NCI-H1417 treated with DMSO at 0.1 percent for 48 hours (cell line): ENCODE measurements around the gene LPAR1.

ENCODE experiments used
- DNase-seq: peaks from one replicate; lab custom pipeline; 2025; lab: John Stamatoyannopoulos, UW

LPAR1 gene

DNA sequence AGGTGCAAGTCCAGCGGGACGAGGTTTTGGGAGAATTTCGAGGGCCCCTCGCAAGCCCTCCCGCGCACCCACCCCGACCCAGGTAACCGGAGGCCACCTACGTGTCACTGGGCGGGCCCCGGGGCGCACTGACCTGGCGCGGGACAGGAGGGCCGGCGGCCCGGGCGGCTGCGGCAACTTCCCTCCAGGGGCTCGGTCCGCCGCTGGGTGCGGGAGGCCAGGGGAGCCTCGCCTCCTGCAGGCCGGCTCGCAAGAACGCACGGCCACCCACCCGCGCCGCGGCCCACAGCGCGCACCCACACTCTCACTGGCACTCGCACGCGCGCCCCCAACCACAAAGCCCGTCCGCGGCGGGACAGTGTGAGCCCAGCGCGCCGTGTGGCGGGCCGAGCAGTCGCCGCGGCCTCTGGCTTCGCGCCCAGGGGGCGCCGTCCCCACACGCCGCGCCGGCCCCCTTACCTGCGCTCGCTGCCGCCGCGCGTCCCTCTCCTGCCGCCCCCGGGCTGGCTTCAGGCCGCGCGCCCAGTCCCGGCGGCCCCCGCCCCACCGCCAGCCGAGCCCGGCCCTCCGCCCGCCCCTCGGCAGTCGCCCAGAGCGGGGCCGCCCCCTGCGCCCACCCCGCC, 451 bp downstream of the LPAR1 start:
- no peak for DNase-seq

DNA sequence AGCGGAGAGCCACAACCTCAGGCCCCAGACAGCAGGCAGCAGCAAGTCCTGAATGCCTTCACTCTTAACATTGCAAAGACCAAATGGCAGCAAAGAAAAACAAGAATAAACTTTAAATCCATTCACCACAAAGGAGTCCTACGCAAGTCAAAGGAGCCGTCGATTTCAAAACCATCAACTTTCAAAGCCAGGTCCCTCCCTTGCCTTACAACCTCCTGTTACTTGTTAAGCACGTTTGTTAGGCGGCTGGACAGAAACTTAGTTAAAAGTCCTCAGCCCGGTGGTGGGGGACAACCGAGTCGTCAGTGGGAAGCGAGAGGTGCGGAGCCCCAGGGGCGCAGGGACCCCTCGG, 938 bp downstream of the LPAR1 start:
- DNase-seq: no peak

DNA sequence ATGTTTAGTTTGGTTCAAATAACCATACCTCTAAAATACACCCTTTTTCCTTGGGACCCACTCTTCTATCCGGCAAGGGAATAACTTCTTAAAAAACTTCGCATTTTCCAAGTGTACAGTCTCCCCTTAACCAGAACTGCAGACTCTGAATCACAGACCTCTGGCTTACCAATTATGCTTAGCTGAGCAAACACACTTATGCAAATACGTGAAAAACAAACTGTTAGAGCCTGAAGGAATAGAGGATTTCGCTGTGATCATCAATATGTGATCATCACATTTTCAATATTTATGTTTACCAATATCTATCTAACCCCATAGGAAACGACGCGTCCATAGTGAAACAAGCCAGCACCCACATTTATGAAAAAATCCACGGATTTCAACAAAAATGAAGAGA, 1.3 kb downstream of the LPAR1 start:
- DNase-seq: no peak

DNA sequence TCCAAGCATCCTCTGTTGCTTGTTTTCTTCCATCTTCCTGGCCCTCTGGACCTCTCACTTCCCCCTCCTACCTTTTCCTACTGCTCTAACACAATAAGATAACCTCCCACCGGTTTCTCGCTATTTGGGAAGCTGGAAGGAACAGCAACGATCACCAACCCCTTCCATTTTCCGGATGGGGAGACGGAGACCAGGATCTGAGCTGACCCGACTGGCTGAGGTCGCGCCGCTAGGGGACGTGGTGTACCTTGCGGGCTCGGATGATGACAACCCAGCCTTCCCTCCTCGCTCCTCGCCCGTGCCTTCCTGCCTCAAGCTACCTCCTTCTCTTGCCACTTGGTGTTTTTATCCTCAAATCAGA, 1.9 kb downstream of the LPAR1 start:
- no peak for DNase-seq

DNA sequence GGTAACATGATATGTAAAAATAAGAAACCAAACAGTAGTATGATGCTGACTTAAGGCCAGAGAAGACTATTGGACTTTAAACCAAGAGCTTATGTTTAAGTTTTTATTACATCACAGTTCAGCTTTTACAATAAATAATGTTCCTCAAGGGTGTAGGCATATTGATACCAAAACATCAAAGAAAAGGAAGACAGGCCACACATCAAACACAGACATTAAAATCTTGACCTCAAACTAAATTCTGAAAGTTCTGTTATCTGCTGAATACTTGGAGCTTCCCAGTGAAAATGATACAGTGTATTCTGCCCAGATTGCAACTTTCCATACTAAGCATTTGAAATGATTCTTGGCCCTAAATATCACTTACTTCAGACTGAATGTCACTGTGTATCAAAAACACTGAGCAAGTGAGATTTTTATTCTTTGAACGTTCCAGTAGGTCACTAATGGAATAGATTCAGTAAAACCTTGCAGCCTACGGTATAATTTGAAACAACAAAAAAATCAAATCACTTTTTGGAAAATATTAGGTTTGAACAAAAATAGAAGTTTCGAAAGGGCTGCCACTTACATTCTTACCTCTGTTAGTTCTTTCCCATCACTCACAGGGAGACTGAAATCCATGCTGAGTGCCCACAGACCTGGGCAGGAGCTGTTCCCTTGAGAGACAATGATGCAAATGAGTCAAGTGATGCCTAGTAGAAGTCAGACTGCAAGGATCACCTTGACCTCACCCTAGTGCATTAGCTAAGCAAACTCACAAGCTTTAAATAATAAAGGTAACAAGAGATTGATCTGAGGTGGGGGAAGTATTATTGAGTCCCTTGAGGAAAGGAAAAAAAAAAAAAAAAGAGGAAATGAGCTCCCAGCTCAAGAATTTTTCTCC, 2.5 kb downstream of the LPAR1 start:
- no peak for DNase-seq

DNA sequence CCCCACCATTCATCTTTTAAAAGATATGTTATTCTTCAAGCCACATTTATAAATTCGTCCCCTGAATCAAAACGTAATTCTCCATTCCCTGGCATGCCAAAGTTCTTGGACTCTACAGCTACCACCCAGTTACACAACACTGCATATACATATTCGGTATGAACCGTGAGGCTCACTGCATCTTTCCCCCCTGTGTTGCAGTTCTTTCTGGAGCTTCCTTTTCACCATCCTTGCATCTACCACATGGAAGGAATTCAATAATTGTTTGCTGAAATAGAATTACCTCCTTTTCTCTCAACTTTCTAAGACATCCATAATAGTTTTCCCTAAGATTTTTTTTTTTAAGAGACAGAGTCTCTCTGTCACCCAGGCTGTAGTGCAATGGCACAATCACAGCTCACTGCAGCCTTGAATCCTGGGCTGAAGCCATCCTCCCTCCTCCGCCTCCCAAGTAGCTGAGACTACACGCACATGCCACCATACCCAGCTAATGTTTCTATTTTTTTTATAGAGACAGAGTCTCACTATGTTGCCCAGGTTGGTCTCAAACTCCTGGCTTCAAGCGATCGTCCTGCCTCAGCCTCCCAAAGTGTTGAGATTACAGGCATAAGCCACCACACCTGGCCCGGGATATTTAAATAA, 3.3 kb downstream of the LPAR1 start:
- no peak for DNase-seq

DNA sequence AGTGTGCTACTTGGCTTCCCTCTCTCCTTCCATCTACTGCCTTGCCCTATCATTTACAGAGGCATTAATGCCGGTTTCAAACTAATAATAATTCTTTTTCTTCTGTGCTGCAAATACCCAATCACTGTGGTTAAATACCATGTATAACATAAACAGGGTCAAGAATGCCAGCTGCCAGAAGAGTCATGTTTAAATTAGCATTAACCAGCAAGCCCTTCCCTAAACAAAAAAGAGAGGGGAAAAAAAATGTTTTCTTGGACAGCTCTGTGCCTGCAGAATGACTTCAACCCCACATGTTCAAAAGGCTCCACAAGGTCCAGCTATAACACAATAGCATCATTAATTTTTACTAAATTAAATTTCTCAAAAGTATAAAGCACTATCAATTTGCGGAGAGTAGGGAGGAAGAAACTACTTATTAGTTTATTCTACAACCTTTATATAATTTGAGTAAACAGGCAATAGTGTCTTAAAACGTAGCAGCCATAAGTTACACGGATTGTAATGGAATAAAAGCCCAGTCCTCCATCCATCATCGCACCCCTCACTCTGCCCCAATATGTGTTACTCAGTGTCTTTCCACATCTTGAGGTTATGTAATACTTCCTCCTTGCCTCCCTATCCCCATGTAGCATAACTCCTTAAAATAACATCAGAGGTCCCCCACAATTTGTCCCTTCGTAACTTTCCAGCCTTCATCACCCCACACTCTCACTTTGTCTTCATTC, 3.9 kb downstream of the LPAR1 start:
- no peak for DNase-seq

DNA sequence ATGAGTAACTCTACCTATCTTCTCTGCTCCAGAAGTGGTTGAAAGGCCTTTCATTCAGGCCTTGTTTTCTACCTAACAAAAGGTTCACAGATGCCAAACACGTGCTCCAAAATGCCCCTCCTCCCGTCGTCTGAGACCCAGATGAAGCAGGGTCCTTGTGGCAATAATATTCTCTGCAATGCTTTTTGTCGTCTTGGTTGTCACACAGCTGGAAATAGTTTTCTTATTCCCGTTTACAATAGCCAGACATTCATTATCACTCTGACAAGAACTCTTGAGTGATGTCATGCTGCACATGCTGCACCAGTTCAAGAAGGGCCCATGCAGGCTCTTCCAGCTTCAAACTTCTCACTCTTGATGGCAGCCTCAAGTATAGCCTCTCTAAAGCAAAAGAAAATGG, 7.8 kb downstream of the LPAR1 start:
- no peak for DNase-seq

DNA sequence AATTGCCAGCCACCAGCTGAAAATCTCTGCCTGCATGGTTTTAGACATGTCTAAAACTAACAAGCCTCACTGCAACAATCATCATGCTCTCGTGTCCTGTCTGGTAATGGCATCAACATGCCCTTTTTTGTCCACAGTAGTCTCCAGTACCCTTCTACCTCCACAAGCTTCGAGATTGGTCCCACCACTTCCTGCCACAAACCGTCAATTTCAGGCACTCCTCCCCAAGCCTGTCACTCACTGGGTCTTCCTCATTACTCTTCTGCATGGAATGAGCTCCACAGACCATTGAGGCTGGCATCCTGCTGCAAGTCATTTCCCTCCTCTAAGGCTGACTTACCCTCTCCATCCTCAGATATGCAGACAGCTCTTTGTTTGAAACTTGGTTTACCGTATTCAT, 9.0 kb downstream of the LPAR1 start:
- no peak for DNase-seq

DNA sequence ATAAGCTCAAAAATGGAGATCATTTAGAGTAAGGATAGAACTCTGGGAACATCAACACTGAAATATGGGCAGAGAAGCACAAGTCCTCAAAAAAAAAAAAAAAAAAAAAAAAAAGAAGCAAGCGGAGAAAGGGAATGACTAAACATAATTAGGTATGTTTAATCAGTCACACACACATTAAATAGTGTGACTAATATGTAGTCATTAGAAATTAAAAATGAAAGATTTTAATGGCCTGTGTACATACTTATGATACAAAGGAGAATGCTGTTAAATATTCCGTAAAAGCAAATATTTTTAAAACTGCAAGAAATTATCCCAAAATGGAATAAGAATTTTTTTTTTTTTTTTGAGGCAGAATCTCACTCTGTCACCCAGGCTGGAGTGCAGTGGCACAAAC, 10.5 kb downstream of the LPAR1 start:
- no peak for DNase-seq

DNA sequence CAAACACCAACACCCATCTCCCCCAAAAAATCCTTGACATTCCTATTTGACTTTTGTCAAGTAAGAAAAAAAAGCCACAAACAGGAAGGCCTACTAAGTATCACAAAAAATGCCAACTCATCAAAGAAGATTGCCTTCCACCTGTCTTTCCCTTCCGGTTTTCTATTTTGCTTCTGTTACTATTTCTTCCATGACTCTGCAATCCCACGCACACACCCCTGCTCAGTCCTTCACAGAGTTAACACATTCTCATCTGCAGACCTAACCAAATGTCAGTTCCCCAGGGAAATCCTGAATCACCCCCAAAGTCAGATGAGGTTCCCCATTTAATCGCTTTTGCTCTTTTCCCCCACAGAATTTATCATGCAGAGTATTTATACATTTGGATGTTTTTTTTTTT, 15.1 kb downstream of the LPAR1 start:
- DNase-seq: no peak

DNA sequence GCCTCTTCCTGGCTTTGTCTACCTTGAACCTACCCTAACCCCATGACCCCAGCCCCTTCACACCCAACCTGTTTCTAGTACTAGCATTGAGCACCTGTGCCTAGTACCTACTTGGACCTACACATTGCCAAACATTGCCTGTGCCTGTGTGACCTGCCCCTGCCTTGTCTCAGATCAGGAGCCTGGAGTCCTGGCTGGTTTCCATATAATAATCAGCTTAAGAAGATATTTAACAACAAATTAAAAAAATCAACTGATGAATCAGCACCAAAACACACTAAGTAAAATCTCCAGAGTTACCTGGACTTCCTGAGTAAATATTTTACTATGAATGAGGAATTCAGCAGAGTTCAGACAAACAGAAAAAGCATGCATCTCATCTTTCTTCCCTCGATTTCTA, 17.7 kb downstream of the LPAR1 start:
- no peak for DNase-seq

DNA sequence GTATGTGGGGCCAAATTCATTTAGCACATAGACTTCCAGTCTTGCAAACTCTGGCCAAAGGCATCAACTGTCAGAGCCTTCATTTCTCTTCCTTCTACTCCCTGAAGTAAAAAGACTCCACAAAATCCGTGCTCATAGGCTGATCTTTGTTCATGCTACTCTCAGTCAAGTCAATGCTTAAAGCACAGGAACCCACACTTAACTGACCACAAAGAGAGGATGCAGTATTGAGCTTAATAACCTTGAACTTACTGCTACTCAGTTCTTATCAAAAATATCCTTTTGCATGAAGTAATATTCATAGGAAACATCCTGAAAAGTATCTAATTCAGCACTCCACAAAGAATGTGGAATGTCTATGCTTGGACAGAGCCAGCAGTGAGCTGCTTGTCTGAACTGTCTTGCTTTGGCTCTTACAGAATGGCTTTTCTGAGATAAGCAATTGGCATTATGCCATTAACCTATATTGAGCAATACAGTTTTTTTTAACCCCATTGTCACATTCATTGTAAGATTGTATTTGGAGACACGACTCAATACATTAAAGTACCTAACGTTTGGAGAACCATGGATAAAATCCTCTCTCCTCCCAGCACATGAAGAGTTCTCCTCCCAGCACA, 21.7 kb downstream of the LPAR1 start:
- DNase-seq: no peak

DNA sequence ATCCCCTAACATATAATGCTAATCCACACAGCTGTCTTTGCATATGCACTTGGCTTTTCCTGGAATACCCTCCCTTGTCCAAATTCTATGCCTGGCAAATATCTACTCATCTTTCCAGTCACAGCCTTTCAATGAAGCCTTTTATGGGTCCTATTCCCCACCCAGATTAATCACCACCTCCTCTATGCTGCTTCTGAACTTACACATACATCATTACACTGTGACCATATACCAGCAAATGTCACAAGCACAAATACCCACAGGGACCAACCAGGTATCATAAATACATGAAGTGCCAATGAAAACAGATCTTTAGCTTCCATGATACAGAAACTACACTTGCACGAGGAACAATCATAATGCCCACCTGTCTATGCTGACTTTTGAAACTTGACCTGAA, 22.3 kb downstream of the LPAR1 start:
- no peak for DNase-seq

DNA sequence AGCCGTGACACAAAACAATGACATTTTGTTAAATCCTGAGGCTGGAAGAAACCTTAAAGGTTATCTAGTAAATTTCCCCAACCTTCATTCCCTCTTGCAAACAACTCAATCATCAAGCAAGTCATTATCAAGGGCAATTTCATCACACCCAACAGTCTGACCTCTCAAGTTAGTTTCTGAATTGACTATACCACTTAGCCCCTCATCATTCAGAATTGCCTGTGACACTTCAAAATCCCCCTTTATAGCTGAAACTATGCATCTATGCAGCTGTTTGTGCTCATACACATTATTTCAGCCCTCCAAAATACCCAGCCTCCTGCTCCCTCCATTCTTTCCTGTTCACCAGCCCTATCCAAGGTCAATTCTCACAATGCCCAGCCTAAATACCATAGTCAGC, 24.6 kb downstream of the LPAR1 start:
- DNase-seq: no peak

DNA sequence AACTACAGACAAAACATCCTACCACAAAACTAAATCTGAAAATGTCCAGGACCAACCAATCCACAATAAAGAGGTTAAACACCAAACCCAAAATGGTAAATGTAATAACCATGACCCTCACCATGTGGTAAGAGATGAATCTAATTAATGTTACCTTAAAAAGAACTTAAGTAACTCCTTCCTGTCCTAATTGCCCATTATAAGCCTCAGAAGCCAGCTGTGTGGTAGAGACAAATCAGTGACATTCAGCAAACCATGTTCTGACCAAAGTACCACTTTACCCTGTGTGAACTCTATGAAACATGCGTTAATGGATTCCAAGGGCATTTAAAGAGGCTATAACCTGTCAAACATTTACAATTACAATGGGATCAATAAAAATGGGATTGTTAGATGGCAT, 25.0 kb downstream of the LPAR1 start:
- no peak for DNase-seq

DNA sequence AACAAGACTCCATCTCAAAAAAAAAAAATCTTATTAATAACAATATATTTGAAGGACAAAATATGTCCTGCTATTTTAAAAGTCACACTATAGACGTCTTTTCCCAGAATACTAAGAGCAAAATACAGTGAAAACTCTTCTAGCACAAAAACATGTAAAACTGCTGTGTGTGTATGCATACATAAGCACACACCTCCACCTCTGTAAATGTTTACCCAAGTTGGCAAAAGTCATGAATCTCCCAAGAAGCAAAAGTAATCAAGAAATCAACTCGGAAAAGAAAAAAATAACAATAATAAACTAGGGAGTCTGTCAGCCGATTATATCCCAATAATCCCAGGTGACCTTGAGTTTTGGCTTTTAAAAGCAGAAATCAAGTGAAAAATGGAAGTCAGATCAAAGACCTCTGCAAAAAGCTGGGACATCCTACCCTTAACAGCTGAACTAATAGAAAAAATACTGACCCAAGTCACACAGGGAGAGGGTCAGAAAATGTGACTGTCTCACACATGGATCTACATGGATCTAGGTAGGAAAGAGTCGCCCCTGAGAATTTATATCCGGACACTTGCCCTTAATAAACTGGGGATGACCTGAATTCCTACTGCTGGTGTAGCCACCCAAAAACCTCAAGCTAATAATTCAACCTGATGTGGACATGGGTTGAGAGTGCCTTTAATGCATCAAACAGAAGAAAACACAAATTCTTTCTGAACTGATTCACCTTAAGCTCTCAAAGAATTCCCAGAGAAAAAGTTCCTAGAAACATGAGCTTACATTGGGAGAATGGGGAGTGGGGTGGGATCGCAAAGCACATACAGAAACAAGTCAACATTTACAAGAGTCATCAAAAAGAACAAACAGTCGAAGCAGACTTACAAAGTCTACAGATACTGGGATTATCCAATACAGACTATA, 29.9 kb downstream of the LPAR1 start:
- DNase-seq: no peak

DNA sequence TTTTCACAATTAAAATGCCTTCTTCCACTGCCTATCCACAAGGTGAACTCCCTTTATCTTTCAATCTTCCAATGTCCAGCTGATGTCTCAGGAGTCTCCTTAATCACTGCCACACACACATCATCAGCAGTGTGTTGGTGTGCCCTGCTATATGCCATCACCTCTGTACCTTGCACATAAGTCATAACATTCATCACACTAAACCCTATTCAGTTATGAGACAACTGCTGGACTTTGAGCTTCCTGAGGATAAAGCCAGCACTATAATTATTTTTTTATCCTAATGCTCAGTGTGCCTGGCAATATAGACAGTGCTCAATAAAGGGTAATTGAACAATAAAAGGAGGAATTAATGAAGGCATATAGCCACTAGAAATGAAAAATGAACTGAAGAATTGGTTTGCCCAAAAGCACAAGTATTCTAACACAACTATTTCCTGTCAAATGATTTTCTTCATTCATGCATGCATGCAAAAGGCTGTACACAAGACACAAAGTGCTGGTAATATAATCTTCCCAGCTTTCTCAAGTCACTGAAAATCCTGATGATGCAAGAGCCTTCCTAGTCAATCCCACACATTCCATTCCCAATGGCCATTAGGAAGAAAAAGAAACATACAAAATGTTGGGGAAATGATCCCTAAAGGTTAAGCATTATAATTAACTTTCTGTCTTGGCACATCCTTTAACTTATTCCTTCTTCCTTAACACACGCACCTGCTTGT, 32.4 kb downstream of the LPAR1 start:
- no peak for DNase-seq

DNA sequence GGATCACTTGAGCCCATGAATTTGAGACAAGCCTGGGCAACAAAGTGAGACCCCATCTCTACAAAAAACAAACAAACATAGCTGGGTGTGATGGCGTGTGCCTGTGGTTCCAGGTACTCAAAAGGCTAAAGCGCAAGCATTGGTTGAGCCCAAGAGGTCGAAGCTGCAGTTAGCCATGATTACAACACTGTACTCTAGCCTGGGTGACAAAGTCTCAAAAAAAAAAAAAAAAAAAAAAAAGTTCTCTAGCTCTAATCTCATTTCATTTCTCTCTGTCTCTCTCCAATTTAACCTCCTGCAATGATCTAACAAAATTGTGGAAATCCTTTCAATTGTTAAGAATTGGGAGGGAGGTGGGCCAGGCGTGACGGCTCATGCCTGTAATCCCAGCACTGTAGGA, 33.3 kb downstream of the LPAR1 start:
- DNase-seq: no peak

DNA sequence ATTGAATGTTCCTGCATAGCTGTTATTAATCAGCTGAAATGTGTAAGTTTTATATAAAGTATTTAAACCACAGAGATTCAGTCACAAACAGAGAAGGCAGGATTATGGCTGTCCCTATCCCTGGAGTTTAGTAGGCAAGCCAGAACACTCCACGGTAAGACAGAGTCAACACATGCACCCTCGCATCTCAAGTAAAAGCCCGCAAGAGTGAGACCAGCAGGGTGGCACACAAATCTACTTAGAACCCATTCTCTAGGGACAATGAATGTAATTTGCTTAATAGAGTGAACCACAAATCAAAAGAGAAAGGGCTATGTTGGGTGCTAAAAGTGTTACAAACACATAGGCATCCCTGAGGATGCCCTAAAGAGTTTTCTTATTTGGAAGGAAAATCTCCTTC, 35.1 kb downstream of the LPAR1 start:
- DNase-seq: no peak

DNA sequence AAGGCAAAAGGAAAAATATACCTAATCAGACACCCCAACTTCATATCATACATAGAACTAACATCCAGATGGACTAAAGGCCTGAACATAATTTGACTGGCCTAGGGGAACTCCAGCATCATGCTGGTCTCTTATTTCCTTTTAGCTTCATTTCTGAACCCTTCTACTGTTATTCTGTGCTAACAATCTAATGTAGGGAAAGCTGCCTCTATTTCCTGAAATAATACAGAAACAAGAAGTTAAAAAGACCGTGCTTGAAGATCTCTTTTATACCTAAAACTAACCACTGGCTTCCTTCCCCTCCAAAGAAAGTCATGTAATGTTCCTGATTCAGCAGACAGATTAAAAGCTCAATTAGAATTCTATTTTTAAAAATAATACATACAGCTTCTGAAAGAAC, 36.7 kb downstream of the LPAR1 start:
- DNase-seq: no peak
